ENCODE data around the gene PEA15. TPM values are rescaled to one million over a fixed set of nuclear protein-coding genes. Genes with fewer than 3 reads are reported as not detected.
A peak's percentile ranks its signal among the peaks of the same experiment; 100 is the strongest.

PEA15 gene
- total RNA-seq, 1 experiment from 2014 or later: 153 TPM

DNA sequence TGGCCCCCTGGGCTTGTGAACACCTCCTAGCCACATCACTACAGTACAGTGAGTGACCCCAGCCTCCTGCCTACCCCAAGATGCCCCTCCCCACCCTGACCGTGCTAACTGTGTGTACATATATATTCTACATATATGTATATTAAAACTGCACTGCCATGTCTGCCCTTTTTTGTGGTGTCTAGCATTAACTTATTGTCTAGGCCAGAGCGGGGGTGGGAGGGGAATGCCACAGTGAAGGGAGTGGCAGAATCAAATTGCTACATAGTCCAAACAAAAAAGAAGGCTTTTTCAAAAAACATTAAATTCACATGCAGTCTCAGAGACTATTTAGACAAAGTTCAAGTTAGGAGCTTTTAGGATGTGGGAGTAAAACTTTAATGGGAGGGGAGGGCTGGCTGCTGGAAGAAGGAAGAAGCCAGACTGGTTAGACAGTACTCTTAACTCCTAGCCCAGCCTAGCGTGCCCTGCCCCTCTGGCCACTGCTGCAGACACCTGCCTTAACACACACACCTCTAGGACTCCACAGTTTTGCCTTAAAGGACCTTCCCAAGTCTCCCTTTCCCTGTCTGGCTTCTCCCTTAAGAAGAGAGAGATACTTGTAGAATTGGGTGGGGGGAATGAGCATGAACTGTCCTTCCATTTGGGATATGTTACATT lies 9.4 kb downstream of the PEA15 start:
- TF ChIP-seq CTCF (IDR thresholded peaks at IDR 0.05; ENCODE audit: unreplicated experiment): no peak
- CTCF ChIA-PET: no interaction called here
- no peak for DNase-seq
- Mint-ChIP-seq H3K4me3 (ENCODE audit: low read depth, unreplicated experiment) (no peak overlapping the region), H3K36me3 (ENCODE audit: insufficient read depth, unreplicated experiment) (peaks cover 60% of the 10 kb centered on the region), H3K4me1 (ENCODE audit: low read depth, unreplicated experiment) (peaks cover under 1% of the 10 kb centered on the region), H3K27ac (ENCODE audit: unreplicated experiment) (peak overlapping the region; percentile 17), H3K27me3 (ENCODE audit: unreplicated experiment) (no peaks in the 10 kb centered on the region), H3K9me3 (ENCODE audit: low read depth, unreplicated experiment) (no peaks in the 10 kb centered on the region)
- BruUV-seq (replicated peaks): TSS peak; percentile 22
- intact Hi-C loops (cut with micrococcal nuclease; ENCODE audit: unreplicated experiment): no loop called here

DNA sequence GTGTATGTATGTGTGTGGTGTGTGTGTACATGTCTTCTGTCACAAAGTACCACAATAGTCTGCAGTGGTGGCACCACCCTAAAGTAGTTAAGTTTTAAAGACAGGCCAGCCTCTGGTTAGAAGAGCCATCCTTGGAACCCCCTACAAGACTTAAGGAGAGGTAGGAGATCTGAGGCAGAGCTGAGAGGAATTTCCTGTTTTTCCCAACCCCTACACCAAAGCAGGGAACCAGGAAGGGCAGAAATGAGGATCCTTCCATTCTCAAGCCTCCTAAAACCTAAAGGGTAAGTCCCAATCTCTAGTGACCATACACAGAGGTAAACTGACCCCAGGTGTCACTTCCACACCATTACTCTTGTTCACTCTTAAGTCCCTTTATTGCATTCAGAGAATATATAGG lies 11.1 kb downstream of the PEA15 start:
- Mint-ChIP-seq H3K4me1 (ENCODE audit: low read depth, unreplicated experiment) (no peaks in the 10 kb centered on the region), H3K9me3 (ENCODE audit: low read depth, unreplicated experiment) (no peaks in the 10 kb centered on the region), H3K27ac (ENCODE audit: unreplicated experiment) (no peak overlapping the region), H3K4me3 (ENCODE audit: low read depth, unreplicated experiment) (no peak overlapping the region), H3K36me3 (ENCODE audit: insufficient read depth, unreplicated experiment) (peaks cover 54% of the 10 kb centered on the region), H3K27me3 (ENCODE audit: unreplicated experiment) (no peaks in the 10 kb centered on the region)
- DNase-seq: no peak
- BruUV-seq (replicated peaks): no TSS peak
- TF ChIP-seq CTCF (IDR thresholded peaks at IDR 0.05; ENCODE audit: unreplicated experiment): no peak
- intact Hi-C loops (cut with micrococcal nuclease; ENCODE audit: unreplicated experiment): no loop called here
- CTCF ChIA-PET: interaction anchor here (1.0 kb wide), 1 partner anchor 23 kb away, joined by 3 read pairs; no protein-coding TSS in a partner anchor

GRCh38 chr1:160217481-160218051 lies 12.4 kb downstream of the PEA15 start:
- no peak overlapping the region for H3K4me3 Mint-ChIP-seq (ENCODE audit: low read depth, unreplicated experiment)
- CTCF ChIA-PET: interaction anchor here (4.2 kb wide), 1 partner anchor 25 kb away, joined by 92 read pairs; no protein-coding TSS in a partner anchor
- no peak for TF ChIP-seq CTCF (IDR thresholded peaks at IDR 0.05; ENCODE audit: unreplicated experiment)
- intact Hi-C loops (cut with micrococcal nuclease; ENCODE audit: unreplicated experiment): no loop called here
- no peak for DNase-seq
- H3K27me3 Mint-ChIP-seq (ENCODE audit: unreplicated experiment): no peaks in the 10 kb centered on the region
- no peak overlapping the region for H3K27ac Mint-ChIP-seq (ENCODE audit: unreplicated experiment)
- no peaks in the 10 kb centered on the region for H3K4me1 Mint-ChIP-seq (ENCODE audit: low read depth, unreplicated experiment)
- H3K36me3 Mint-ChIP-seq (ENCODE audit: insufficient read depth, unreplicated experiment): peaks cover 41% of the 10 kb centered on the region
- BruUV-seq (replicated peaks): no TSS peak
- H3K9me3 Mint-ChIP-seq (ENCODE audit: low read depth, unreplicated experiment): no peaks in the 10 kb centered on the region

GRCh38 chr1:160219062-160219929 lies 14.1 kb downstream of the PEA15 start:
- TF ChIP-seq CTCF (IDR thresholded peaks at IDR 0.05; ENCODE audit: unreplicated experiment): peak; percentile 36
- no TSS peak for BruUV-seq (replicated peaks)
- no peaks in the 10 kb centered on the region for H3K27me3 Mint-ChIP-seq (ENCODE audit: unreplicated experiment)
- CTCF ChIA-PET: interaction anchor here (0.6 to 4.2 kb wide), 16 partner anchors 8 to 173 kb away, joined by 3 to 92 read pairs (median 3); partner anchors contain the start of gene KCNJ10
- DNase-seq: peak; percentile 60
- no peaks in the 10 kb centered on the region for H3K4me1 Mint-ChIP-seq (ENCODE audit: low read depth, unreplicated experiment)
- intact Hi-C loops (cut with micrococcal nuclease; ENCODE audit: unreplicated experiment): loop anchor here (1.0 kb wide), 2 partner anchors 26 to 119 kb away; no protein-coding TSS in a partner anchor
- H3K9me3 Mint-ChIP-seq (ENCODE audit: low read depth, unreplicated experiment): no peaks in the 10 kb centered on the region
- peaks cover 31% of the 10 kb centered on the region for H3K36me3 Mint-ChIP-seq (ENCODE audit: insufficient read depth, unreplicated experiment)
- H3K4me3 Mint-ChIP-seq (ENCODE audit: low read depth, unreplicated experiment): no peak overlapping the region
- H3K27ac Mint-ChIP-seq (ENCODE audit: unreplicated experiment): no peak overlapping the region

All from Calu3 (cell line).